Natural killer cell (primary cell): ENCODE results near the gene DDX24. TPM values are rescaled to one million over a fixed set of nuclear protein-coding genes. Genes with fewer than 3 reads are reported as not detected.

ENCODE experiments used
- ATAC-seq, 3 donors: fragments of 150-1000 bp in 2 of 3; fragments of 200-7000 bp in 1 of 3; cut with Tn5 transposase; 1 replicate in 1 of 3; 2 replicates in 2 of 3; pipeline ENCODE4 v1.10.0; 2021; ENCODE audit warnings: mild to moderate bottlenecking in 2 of 3, moderate library complexity in 2 of 3
- DNase-seq, 2 donors: peaks; one replicate each; pipeline versions ENCODE4 v3.0.0 to v3.0.0-alpha.2; 2013 to 2021; ENCODE audit warnings: mixed read lengths in 1 of 2
- H3K27ac ChIP-seq: one replicate; pipeline ENCODE4 v1.5.1; 2013; ENCODE audit warnings: mild to moderate bottlenecking, low read length
- H3K27me3 ChIP-seq: one replicate; pipeline ENCODE4 v1.6.1; 2013; ENCODE audit warnings: low read length; ENCODE audit not compliant: control insufficient read depth, insufficient read depth
- H3K36me3 ChIP-seq: one replicate; pipeline ENCODE4 v1.6.1; 2013; ENCODE audit warnings: low read length; ENCODE audit not compliant: control insufficient read depth, insufficient read depth
- H3K4me1 ChIP-seq: one replicate; pipeline ENCODE4 v1.6.1; 2013; ENCODE audit warnings: low read length; ENCODE audit not compliant: control insufficient read depth, insufficient read depth
- H3K4me3 ChIP-seq: one replicate; pipeline ENCODE4 v1.5.1; 2013; ENCODE audit warnings: low read length
- H3K9me3 ChIP-seq: one replicate; pipeline ENCODE4 v1.6.1; 2013; ENCODE audit warnings: low read length; ENCODE audit not compliant: control insufficient read depth, insufficient read depth
- H3K27ac Mint-ChIP-seq, 2 donors: one replicate each; pipeline ENCODE4 v1.8.0; 2022; ENCODE audit warnings: mild to moderate bottlenecking in 2 of 2, mixed read lengths in 2 of 2, moderate library complexity in 1 of 2
- H3K27me3 Mint-ChIP-seq, 2 donors: one replicate each; pipeline ENCODE4 v1.8.0; 2022; ENCODE audit warnings: low read depth in 2 of 2, mixed read lengths in 2 of 2
- H3K36me3 Mint-ChIP-seq: one replicate; pipeline ENCODE4 v1.8.0; 2022; ENCODE audit warnings: mixed read lengths
- H3K4me1 Mint-ChIP-seq, 2 donors: one replicate each; pipeline ENCODE4 v1.8.0; 2022; ENCODE audit warnings: mixed read lengths in 2 of 2
- H3K4me3 Mint-ChIP-seq: one replicate; pipeline ENCODE4 v1.8.0; 2022; ENCODE audit warnings: mild to moderate bottlenecking, moderate library complexity, mixed read lengths
- H3K9me3 Mint-ChIP-seq, 2 donors: one replicate each; pipeline ENCODE4 v1.8.0; 2022; ENCODE audit warnings: mixed read lengths in 2 of 2
- WGBS: methylation state at CpG from one replicate; pipeline ENCODE4 v1.1.7; 2013; ENCODE audit warnings: missing lambda C conversion rate; ENCODE audit not compliant: insufficient coverage; 5-methylcytosine and 5-hydroxymethylcytosine counted together
- intact Hi-C: fragments of 100-400 bp; cut with micrococcal nuclease; formaldehyde crosslinking; loops from one replicate; pipeline ENCODE4 v1.14.2; 2022
- total RNA-seq, 4 donors: library from RNA; stranded (reverse); fragments of 120-200 nt in 1 of 4; gene quantifications; one replicate each; pipeline versions ENCODE4 v1.2.3 to v1.2.4, GENCODE V29; 2013 to 2022
- TF ChIP-seq, protein P1 (sequence below): fragments of 200-600 bp; IDR thresholded peaks from one replicate; pipeline ENCODE4 v1.8.0; 2022; ENCODE audit warnings: antibody characterized with exemption

DDX24 gene
- total RNA-seq, 3 donors from 2014 or later (not counting 1 experiment from before 2014, with no cell fraction given) = 250 to 357 (median 296) TPM

DNA sequence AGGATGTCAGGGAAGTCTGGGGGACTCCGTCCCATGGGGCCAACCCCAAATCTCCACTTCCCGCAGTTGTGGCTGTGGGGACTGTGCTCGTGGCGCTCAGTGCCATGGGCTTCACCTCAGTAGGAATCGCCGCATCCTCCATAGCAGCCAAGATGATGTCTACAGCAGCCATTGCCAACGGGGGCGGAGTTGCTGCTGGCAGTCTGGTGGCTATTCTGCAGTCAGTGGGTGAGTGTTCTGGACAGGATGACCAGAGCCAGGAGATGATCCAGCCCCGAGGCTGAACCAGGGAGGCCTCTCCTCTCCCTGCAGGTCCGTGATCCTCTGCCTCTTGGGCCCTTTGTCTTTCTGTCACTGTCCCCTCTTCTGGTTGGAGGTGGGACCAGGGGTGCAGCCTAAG lies 20.7 kb upstream of the DDX24 start:
- no peak overlapping the region for H3K4me3 ChIP-seq
- TF ChIP-seq, protein P1, sequence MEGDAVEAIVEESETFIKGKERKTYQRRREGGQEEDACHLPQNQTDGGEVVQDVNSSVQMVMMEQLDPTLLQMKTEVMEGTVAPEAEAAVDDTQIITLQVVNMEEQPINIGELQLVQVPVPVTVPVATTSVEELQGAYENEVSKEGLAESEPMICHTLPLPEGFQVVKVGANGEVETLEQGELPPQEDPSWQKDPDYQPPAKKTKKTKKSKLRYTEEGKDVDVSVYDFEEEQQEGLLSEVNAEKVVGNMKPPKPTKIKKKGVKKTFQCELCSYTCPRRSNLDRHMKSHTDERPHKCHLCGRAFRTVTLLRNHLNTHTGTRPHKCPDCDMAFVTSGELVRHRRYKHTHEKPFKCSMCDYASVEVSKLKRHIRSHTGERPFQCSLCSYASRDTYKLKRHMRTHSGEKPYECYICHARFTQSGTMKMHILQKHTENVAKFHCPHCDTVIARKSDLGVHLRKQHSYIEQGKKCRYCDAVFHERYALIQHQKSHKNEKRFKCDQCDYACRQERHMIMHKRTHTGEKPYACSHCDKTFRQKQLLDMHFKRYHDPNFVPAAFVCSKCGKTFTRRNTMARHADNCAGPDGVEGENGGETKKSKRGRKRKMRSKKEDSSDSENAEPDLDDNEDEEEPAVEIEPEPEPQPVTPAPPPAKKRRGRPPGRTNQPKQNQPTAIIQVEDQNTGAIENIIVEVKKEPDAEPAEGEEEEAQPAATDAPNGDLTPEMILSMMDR = no peak
- intact Hi-C loops = no loop called here
- H3K4me1 ChIP-seq = no peaks in the 10 kb centered on the region
- no peak for ATAC-seq
- H3K4me3 Mint-ChIP-seq = no peak overlapping the region
- no peaks in the 10 kb centered on the region for H3K36me3 ChIP-seq
- no peaks in the 10 kb centered on the region for H3K9me3 ChIP-seq
- H3K27ac Mint-ChIP-seq = no peak overlapping the region
- H3K27me3 ChIP-seq = no peaks in the 10 kb centered on the region
- DNase-seq = no peak
- WGBS = 95% methylated on average over 10 of the region's 10 CpGs
- no peak overlapping the region for H3K27ac ChIP-seq
- no peaks in the 10 kb centered on the region for H3K27me3 Mint-ChIP-seq
- no peaks in the 10 kb centered on the region for H3K9me3 Mint-ChIP-seq
- H3K36me3 Mint-ChIP-seq = no peaks in the 10 kb centered on the region
- no peaks in the 10 kb centered on the region for H3K4me1 Mint-ChIP-seq

DNA sequence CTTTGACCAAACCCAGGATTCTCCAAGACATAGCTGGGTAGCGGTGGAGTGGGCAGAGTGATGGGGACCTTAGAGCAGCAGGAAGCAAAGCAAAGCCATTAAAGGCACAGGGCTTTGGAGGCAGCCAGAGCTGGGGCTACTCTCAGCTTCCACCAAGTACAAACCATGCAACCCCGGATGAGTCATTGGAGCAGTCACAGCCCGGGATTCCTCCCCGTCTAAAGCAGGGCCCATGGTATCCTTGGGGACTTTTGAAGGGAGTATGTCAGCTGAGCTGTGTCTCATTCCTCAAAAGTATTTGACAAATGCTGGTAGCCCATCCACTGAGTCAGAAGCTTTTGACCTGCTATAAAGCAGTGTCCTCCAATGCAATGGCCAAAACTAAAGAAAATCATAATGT lies 19.8 kb upstream of the DDX24 start:
- Mint-ChIP-seq H3K9me3 (no peaks in the 10 kb centered on the region), H3K27ac (no peak overlapping the region), H3K36me3 (no peaks in the 10 kb centered on the region), H3K27me3 (no peaks in the 10 kb centered on the region), H3K4me1 (no peaks in the 10 kb centered on the region), H3K4me3 (no peak overlapping the region)
- ATAC-seq = no peak
- TF ChIP-seq, protein P1 = no peak
- Histone ChIP-seq H3K4me1 (no peaks in the 10 kb centered on the region), H3K9me3 (no peaks in the 10 kb centered on the region), H3K27me3 (no peaks in the 10 kb centered on the region), H3K27ac (no peak overlapping the region), H3K4me3 (no peak overlapping the region), H3K36me3 (no peaks in the 10 kb centered on the region)
- WGBS = 94% methylated on average over 4 of the region's 4 CpGs
- DNase-seq = no peak
- intact Hi-C loops = no loop called here

GRCh38 chr14:94099006-94099405 lies 18.0 kb upstream of the DDX24 start:
- H3K27me3 ChIP-seq = no peaks in the 10 kb centered on the region
- H3K4me3 ChIP-seq = no peak overlapping the region
- H3K36me3 ChIP-seq = no peaks in the 10 kb centered on the region
- no peak for ATAC-seq
- TF ChIP-seq, protein P1 = no peak
- DNase-seq = no peak
- Mint-ChIP-seq H3K27ac (no peak overlapping the region), H3K9me3 (no peaks in the 10 kb centered on the region), H3K27me3 (no peaks in the 10 kb centered on the region), H3K4me1 (no peaks in the 10 kb centered on the region), H3K4me3 (no peak overlapping the region), H3K36me3 (no peaks in the 10 kb centered on the region)
- intact Hi-C loops = no loop called here
- H3K9me3 ChIP-seq = no peaks in the 10 kb centered on the region
- H3K27ac ChIP-seq = no peak overlapping the region
- H3K4me1 ChIP-seq = no peaks in the 10 kb centered on the region
- 81% methylated on average over 6 of the region's 6 CpGs for WGBS

DNA sequence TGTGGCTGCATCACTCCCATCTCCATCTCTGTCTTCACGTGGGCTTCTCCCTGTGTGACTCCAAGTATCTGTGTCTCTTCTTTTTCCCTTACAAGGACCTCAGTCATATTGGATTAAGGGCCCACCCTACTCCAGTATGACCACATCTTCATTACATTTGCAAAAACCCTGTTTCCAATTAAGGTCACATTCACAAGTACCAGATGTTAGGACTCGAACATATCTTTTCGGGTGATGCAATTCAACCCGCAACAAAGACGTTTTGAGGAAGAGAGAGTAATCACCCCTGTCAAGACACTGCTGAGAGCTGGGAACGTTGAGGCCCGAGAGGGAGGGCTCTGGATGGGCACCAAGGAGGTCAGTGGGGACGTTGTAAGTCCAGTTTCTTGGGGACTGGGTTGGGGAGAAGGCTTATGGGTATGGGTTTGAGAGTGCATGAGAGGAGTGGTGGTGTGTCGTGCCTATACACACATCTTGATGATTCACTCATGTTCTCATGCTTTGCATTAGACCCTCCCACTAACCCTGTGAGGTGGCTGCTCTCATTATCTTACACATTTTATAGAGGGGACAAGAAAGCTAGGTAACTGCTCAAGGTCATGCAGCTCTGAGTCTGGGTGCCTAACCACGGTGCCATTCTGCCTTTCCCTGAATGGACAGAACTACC lies 17.5 kb upstream of the DDX24 start:
- TF ChIP-seq, protein P1 = no peak
- H3K36me3 ChIP-seq = no peaks in the 10 kb centered on the region
- Mint-ChIP-seq H3K4me1 (no peaks in the 10 kb centered on the region), H3K4me3 (no peak overlapping the region), H3K27ac (no peak overlapping the region), H3K9me3 (no peaks in the 10 kb centered on the region), H3K27me3 (no peaks in the 10 kb centered on the region), H3K36me3 (no peaks in the 10 kb centered on the region)
- DNase-seq (no peak), ATAC-seq (no peak)
- WGBS = 75% methylated on average over 10 of the region's 10 CpGs
- H3K4me3 ChIP-seq = no peak overlapping the region
- intact Hi-C loops = no loop called here
- no peak overlapping the region for H3K27ac ChIP-seq
- H3K4me1 ChIP-seq = no peaks in the 10 kb centered on the region
- H3K9me3 ChIP-seq = no peaks in the 10 kb centered on the region
- H3K27me3 ChIP-seq = no peaks in the 10 kb centered on the region
